ENCODE measurements around the gene SLC27A4. TPM values are rescaled to one million over a fixed set of nuclear protein-coding genes. Genes with fewer than 3 reads are reported as not detected.

Gene SLC27A4
- total RNA-seq, 1 donor from 2014 or later: 28.0 TPM

DNA sequence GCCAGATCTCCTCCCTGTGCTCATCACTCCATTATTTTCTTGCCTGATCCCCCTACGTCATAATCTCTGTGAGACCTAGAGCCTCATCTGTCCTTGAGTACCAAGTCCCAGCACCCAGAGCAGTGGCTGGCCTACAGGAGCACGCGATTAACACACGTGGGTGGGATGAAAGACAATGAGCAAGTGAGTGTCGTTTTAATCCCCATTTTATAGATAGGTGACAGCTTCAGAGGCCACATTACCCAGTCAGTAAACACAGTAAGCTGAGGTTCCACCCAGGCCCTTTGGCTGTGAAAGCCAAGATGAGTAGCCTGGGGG lies 35.4 kb upstream of the SLC27A4 start:
- no peaks in the 10 kb centered on the region for H3K9me3 ChIP-seq
- peaks cover 0 to 14% of the 10 kb centered on the region in 2 donors for H3K36me3 ChIP-seq
- TF ChIP-seq POLR2A (IDR thresholded peaks at IDR 0.05) (no peak), POLR2AphosphoS5 (IDR thresholded peaks at IDR 0.05; ENCODE audit: insufficient read depth in 1 of 2, low read depth in 1 of 2) (no peak)
- TF ChIP-seq, protein P1, sequence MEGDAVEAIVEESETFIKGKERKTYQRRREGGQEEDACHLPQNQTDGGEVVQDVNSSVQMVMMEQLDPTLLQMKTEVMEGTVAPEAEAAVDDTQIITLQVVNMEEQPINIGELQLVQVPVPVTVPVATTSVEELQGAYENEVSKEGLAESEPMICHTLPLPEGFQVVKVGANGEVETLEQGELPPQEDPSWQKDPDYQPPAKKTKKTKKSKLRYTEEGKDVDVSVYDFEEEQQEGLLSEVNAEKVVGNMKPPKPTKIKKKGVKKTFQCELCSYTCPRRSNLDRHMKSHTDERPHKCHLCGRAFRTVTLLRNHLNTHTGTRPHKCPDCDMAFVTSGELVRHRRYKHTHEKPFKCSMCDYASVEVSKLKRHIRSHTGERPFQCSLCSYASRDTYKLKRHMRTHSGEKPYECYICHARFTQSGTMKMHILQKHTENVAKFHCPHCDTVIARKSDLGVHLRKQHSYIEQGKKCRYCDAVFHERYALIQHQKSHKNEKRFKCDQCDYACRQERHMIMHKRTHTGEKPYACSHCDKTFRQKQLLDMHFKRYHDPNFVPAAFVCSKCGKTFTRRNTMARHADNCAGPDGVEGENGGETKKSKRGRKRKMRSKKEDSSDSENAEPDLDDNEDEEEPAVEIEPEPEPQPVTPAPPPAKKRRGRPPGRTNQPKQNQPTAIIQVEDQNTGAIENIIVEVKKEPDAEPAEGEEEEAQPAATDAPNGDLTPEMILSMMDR (IDR thresholded peaks at IDR 0.05): no peak
- H3K27ac ChIP-seq: no peak overlapping the region
- DNase-seq (ENCODE audit: extremely low spot score in 2 of 2): no peak
- H3K4me1 ChIP-seq: no peaks in the 10 kb centered on the region
- H3K4me3 ChIP-seq: no peak overlapping the region
- intact Hi-C loops (cut with DNase I): no loop called here
- H3K27me3 ChIP-seq: no peaks in the 10 kb centered on the region

GRCh38 chr9:128309551-128309950 lies 30.8 kb upstream of the SLC27A4 start:
- intact Hi-C loops (cut with DNase I): no loop called here
- no peak for TF ChIP-seq POLR2AphosphoS5 (IDR thresholded peaks at IDR 0.05; ENCODE audit: insufficient read depth in 1 of 2, low read depth in 1 of 2)
- TF ChIP-seq POLR2A (IDR thresholded peaks at IDR 0.05): no peak
- TF ChIP-seq, protein P1 (IDR thresholded peaks at IDR 0.05): no peak
- Histone ChIP-seq H3K36me3 (peaks cover 0 to 40% of the 10 kb centered on the region in 2 donors), H3K4me3 (no peak overlapping the region), H3K9me3 (no peaks in the 10 kb centered on the region), H3K27ac (no peak overlapping the region), H3K4me1 (no peaks in the 10 kb centered on the region), H3K27me3 (no peaks in the 10 kb centered on the region)
- DNase-seq (ENCODE audit: extremely low spot score in 2 of 2): no peak

DNA sequence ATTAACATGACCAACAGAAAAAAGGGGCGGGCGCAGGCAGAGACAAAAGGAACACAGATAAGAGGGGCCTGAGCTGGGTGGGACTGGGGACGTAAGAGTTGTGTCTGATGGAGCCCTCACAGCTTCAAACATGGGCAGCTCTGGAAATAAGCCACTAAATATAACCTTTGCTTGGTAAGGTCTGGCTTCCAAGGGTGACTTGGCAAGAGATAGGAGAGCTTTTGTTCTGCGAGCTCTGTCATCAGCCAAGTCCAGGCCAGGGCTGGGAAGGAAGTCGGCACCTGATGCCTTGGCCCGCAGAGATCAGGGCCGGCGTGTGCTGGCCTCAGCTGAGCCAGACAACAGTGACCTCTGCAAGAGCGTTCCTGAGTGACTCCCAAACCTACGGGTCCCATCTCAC lies 29.9 kb upstream of the SLC27A4 start:
- intact Hi-C loops (cut with DNase I): no loop called here
- no peaks in the 10 kb centered on the region for H3K4me1 ChIP-seq
- H3K27ac ChIP-seq: no peak overlapping the region
- H3K27me3 ChIP-seq: no peaks in the 10 kb centered on the region
- TF ChIP-seq POLR2A (IDR thresholded peaks at IDR 0.05): no peak
- TF ChIP-seq, protein P1 (IDR thresholded peaks at IDR 0.05): no peak
- TF ChIP-seq POLR2AphosphoS5 (IDR thresholded peaks at IDR 0.05; ENCODE audit: insufficient read depth in 1 of 2, low read depth in 1 of 2): no peak
- H3K36me3 ChIP-seq: peaks cover 0 to 49% of the 10 kb centered on the region in 2 donors
- DNase-seq (ENCODE audit: extremely low spot score in 2 of 2): no peak
- H3K9me3 ChIP-seq: no peaks in the 10 kb centered on the region
- H3K4me3 ChIP-seq: no peak overlapping the region

DNA sequence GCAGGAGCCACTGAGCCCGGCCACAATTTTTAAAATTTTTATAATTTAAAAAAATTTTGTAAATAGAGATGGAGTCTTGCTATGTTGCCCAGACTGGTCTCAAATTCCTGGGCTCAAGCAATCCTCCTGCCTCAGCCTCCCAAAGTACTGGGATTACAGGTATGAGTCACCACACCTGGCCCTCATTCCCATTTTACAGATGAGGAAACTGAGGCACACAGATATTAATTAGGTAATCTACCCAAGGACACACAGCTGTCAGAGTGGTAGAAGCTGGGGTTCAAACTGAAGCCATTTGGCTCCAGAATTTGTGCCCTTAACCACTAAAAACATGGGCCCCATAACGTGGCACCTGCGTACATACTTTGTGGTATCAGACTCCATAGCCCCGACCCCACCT lies 25.6 kb upstream of the SLC27A4 start:
- Histone ChIP-seq H3K4me3 (no peak overlapping the region), H3K27ac (no peak overlapping the region), H3K36me3 (peaks cover 0 to 59% of the 10 kb centered on the region in 2 donors), H3K27me3 (no peaks in the 10 kb centered on the region), H3K4me1 (no peaks in the 10 kb centered on the region), H3K9me3 (no peaks in the 10 kb centered on the region)
- TF ChIP-seq, protein P1 (IDR thresholded peaks at IDR 0.05): no peak
- TF ChIP-seq POLR2AphosphoS5 (IDR thresholded peaks at IDR 0.05; ENCODE audit: insufficient read depth in 1 of 2, low read depth in 1 of 2) (no peak), POLR2A (IDR thresholded peaks at IDR 0.05) (no peak)
- intact Hi-C loops (cut with DNase I): loop anchor here (5.0 kb wide), 1 partner anchor 1437 kb away; no protein-coding TSS in a partner anchor
- DNase-seq (ENCODE audit: extremely low spot score in 2 of 2): no peak

DNA sequence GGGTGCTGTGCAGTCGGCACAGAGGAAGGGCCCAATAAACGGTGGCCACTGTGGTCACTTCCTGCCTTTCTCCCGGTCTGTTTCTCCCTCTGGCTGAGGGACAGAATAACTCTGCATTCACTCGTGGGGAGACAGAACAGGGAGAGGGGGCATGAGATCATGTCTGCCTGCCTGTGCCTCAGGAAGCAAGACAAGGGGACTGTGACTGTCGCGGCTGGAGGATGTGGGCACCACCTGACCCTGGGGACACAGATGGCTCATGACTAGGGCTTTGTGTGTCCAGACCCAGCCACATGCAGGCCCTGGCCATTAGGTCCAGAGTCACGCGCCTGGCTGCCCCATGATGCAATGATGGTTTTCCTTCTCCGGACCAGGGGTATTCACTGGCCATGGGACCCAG lies 23.9 kb upstream of the SLC27A4 start:
- no peak overlapping the region for H3K27ac ChIP-seq
- no peaks in the 10 kb centered on the region for H3K9me3 ChIP-seq
- H3K27me3 ChIP-seq: no peaks in the 10 kb centered on the region
- DNase-seq (ENCODE audit: extremely low spot score in 2 of 2): no peak
- H3K4me1 ChIP-seq: peaks cover 9% of the 10 kb centered on the region
- TF ChIP-seq POLR2A (IDR thresholded peaks at IDR 0.05) (no peak), POLR2AphosphoS5 (IDR thresholded peaks at IDR 0.05; ENCODE audit: insufficient read depth in 1 of 2, low read depth in 1 of 2) (no peak)
- TF ChIP-seq, protein P1 (IDR thresholded peaks at IDR 0.05): no peak
- H3K4me3 ChIP-seq: no peak overlapping the region
- intact Hi-C loops (cut with DNase I): loop anchor here (5.0 kb wide), 1 partner anchor 1439 kb away; no protein-coding TSS in a partner anchor
- peaks cover 0 to 42% of the 10 kb centered on the region in 2 donors for H3K36me3 ChIP-seq

Measured in vagina (tissue), 2 donors.